Activated effector memory CD4-positive, alpha-beta T cell treated with Interleukin-2 at 50 U/mL for 16 hours (primary cell): Measurements from ENCODE around the gene PRR3.
"Not testable (repeated sequence)": the region's sequence is repeated elsewhere in the genome, so short reads cannot be mapped to it uniquely, and the experiment has no call there.

Experiments used
- DNase-seq: peaks from one replicate; pipeline ENCODE4 v3.0.0-alpha.2; 2020

The PRR3 gene

DNA sequence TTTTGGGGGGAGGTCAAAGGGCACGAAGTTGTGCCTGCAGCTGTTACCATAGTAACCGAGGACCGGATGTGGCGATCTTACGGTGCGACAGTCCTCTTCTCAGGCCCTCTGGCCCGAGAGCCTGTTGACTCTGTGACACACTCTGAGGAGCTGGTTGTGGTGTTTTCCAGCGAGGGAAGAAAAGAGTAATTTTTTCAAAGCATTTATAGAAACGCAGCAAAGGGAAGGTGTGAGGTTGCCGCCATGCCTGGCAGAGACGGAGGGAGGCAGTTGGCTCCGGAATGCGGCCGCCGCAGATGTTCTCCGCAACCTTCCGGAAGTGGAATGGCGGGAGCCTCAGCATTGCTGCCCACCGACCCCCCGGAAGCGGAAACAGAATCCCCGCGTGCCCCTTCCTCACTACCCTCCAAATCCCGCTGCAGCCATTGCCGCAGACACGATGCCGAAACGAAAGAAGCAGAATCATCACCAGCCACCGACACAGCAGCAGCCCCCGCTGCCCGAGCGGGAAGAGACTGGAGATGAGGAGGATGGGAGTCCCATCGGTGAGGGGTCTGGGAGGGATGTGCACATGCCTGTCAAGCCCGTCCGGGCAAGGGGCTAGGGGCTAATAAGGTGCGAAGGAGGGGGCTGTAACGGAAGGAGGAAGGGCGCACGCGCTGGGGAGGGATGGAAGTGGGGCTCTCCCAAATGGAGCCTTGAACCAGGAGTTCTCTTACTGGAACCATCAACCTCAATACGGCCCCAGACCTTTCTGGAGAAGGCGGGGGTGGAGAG is at the start of gene PRR3:
PRR3 (plus strand) TSS at position 390 of the 777 bp plus-strand sequence; CDS start at position 440, 50 bp downstream.
- DNase-seq = peak; percentile 62

GRCh38 chr6:30507849-30508827 is 49.0 kb upstream of the PRR3 start:
- no peak for DNase-seq

- no peak for DNase-seq
These were observed 48.0 kb upstream of the PRR3 start for GRCh38 chr6:30508890-30509736.

DNA sequence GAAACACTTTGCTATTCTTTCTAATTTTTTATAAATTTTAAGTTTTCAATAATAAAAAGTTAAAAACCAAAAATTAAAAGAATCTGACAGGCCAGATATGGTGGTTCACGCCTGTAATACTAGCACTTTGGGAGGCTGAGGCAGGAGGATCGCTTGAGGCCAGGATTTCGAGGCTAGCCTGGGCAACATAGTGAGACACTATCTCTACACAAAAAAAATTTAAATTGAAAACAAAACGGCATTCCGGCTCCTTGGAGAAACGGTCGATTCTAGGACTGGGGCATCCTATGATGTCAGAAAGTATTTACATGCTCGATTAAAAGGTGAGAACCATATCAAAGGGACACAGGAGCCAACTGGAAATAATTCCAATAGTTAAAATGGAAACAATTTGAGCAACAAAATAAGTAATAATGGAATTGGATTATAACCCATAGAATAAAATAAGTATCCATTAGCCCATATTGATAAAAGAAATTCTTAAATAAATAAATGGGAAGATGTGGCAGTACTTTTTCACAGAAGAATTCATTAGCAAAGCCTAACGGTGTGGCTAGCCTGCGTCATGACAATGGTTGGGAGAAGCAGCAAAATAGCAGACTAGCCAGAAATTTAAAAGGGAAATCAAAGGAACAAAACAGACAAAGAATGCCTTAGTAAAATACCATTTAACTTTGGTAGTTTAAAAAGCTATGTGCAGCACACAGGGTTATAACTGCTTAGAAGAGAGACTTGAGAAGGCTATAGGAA is 46.5 kb upstream of the PRR3 start:
- DNase-seq = no peak

GRCh38 chr6:30511169-30511546 is 45.9 kb upstream of the PRR3 start:
- DNase-seq = no peak

DNA sequence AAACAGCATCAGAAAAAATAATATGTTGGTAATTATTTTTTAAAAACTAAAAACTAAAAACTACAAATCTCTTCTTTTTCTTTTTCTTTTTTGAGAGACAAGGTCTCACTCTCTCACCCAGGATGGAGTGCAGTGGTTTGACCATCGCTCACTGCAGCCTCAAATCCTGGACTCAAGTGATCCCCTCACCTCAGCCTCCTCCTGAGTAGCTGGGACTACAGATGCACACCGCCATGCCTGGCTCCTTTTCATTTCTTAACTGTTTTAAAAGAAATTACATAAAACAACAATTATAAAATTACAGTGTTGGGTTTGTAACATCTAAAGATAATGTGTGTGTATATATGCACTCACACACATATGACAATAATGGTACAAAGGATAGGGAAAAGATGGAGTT is 43.6 kb upstream of the PRR3 start:
- DNase-seq = no peak

DNA sequence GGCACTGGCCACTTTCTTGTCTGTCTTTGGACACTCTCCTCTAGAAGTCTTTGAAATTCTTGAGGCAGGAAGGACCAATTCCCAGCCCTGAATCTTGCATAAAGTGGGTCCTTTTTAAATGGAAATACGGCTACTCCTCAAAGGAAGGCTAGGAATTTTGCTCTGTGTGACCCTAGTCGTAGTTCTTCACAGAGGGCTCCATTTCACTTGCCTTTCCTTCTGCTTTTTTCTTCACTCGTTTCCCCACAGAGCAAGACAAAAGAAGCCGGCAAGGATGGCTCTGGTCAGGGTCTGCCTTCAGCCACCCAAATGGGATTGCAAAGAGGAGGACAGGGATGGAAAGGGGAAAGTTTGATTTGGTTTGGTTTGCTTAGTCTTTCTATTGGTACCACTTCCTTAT is 42.0 kb upstream of the PRR3 start:
- DNase-seq = no peak

GRCh38 chr6:30515944-30516753 is 40.9 kb upstream of the PRR3 start:
- peak; percentile 87 for DNase-seq

DNA sequence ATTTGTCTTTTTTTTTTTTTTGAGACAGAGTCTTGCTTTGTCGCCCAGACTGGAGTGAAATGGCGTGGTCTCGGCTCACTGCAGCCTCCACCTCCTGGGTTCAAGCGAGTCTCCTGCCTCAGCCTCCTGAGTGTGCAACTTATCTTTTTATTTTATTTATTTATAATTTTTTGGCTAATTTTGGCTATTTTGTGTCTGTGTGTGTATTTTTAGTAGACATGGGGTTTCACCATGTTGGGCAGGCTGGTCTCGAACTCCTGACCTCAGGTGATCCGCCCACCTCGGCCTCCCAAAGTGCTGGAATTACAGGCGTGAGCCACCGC is 40.4 kb upstream of the PRR3 start:
- not testable (repeated sequence) for DNase-seq

DNA sequence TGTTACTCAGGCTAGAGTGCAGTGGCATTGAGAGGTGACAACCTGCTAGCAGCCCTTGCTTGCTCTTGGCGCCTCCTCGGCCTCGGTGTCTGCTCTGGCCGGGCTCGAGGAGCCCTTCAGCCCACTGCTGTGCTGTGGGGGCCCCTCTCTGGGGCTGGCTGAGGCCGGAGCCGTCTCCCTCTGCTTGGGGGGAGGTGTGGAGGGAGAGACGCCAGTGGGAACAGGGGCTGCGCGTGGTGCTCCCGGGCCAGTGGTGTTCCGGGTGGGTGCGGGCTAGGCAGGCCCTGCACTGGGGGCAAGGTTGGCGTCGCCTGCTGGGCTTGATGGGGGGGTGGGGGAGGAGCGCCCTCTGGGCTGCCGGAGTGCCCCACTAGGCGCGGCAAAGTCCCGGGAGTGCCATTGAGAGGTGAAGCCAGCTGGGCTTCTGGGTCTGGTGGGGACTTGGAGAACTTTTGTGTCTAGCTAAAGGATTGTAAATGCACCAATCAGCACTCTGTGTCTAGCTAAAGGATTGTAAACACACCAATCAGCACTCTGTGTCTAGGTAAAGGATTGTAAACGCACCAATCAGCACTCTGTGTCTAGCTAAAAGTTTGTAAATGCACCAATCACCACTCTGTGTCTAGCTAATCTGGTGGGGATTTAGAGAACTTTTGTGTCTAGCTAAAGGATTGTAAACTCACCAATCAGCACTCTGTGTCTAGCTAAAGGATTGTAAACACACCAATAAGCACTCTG is 39.2 kb upstream of the PRR3 start:
- DNase-seq = not testable (repeated sequence)

DNA sequence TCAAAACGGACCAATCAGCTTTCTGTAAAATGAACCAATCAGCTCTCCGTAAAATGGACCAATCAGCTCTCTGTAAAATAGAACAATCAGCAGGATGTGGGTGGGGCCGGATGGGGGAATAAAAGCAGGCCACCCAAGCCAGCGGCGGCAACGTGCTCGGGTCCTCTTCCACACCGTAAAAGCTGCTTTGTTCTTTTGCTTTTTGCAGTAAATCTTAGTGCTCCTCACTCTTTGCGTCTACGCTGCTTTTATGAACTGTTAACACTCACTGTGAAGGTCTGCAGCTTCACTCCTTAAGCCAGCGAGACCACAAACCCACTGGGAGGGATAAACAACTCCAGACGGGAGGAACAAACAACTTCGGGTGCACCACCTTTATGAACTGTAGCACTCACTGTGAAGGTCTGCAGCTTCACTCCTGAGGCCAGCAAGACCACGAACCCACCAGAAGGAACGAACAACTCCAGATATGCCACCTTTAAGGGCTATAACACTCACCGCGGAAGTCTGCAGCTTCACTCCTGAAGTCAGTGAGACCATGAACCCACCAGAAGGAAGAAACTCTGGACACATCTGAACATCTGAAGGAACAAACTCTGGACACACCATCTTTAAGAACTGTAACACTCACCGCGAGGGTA is 38.5 kb upstream of the PRR3 start:
- not testable (repeated sequence) for DNase-seq

DNA sequence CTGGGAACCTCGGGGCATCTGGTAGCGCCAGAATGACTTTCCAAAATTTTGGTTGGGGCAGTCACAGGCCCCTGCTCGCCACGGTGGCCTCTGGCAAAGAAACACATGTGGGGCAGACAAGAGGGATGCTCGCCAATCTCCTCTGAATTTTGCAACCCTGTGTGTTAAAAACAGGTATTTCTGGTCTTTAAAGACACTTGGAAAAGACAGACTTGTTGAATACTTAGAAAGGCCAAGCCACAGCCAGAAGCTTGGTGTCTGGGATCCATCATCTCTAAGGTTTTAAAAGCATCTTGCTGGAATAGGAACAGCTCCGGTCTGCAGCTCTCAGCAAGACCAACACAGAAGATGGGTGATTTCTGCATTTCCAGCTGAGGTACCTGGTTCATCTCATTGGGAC is 36.6 kb upstream of the PRR3 start:
- DNase-seq = no peak

GRCh38 chr6:30521082-30521481 is 36.0 kb upstream of the PRR3 start:
- DNase-seq = not testable (repeated sequence)

GRCh38 chr6:30521952-30522351 is 35.1 kb upstream of the PRR3 start:
- not testable (repeated sequence) for DNase-seq

DNA sequence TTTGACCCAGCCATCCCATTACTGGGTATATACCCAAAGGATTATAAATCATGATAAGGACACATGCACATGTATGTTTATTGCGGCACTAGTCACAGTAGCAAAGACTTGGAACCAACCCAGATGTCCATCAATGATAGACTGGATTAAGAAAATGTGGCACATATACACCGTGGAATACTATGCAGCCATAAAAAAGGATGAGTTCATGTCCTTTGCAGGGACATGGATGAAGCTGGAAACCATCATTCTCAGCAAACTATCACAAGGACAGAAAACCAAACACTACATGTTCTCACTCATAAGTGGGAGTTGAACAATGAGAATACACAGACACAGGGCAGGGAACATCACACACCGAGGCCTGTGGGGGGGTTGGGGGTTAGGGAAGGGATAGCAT is 30.7 kb upstream of the PRR3 start:
- not testable (repeated sequence) for DNase-seq

DNA sequence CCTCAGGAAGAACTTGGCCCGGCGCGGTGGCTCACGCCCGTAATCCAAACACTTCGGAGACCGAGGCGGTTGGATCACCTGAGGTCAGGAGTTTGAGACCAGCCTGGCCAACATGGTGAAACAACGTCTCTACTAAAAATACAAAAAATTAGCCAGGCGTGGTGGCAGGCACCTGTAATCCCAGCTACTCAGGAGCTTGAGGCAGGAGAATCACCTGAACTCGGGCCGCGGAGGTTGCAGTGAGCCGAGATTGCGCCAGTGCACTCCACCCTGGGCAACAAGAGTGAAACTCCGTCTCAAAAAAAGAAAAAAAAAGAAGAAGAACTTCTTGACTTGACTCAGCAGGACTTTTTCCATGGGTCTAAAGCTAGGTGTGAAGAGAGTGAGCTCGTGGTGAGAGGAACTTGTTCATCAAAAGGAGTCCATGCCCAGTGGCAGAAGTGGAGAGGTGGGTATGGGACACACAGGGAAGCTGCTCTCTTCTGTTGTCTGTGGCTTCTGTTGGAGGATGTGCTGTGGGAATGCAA is 27.7 kb upstream of the PRR3 start:
- DNase-seq = not testable (repeated sequence)

DNA sequence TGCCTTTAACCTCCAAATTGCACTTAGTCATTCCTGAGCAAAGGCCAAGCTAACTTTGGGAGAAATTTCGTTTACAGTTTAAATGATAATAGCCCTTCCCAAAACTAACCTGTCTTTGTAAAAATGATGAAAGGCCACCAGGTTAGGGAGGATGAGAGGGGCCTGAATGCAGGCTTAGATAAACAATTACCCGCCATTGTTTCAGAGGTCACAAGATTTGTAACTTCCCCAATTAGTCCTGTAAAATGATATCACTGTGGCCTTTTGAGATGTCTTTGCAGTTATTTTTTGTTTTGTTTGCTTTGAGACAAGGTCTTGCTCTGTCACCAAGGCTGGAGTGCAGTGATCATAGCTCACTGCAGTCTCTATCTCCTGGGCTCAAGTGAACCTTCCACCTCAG is 27.1 kb upstream of the PRR3 start:
- DNase-seq = no peak

DNA sequence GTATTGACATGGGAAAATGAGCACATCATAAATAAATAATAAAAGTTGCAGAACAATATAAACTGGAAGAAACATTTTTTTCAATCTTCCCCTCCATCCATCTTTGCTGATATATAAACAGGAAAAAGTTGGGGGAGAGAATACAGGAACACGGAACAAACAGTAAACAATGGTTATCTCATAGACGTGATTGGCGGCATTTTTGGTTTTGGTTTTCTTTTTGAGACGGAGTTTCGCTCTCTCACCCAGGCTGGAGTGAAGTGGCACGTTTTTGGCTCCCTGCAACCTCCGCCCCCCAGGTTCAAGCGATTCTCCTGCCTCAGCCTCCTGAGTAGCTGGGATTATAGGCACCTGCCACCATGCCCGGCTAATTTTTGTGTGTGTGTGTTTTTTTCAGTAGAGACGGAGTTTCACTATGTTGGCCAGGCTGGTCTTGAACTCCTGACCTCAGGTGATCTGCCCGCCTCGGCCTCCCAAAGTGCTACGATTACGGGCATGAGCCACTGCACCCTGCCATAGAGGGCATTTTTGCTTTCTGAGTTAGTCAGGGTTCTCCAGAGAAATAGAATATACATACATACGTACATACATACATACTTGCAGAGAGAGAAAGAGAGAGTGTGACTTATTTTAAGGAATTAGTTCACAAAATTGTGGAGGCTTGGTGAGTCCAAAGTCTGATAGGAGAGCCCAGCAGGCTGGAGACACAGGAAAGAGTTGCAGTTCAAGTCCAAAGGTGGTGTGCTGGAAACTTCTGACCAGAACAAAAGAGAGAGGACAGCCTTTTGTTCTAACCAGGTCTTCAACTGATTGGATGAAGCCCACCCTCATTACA is 23.4 kb upstream of the PRR3 start:
- DNase-seq = no peak

DNA sequence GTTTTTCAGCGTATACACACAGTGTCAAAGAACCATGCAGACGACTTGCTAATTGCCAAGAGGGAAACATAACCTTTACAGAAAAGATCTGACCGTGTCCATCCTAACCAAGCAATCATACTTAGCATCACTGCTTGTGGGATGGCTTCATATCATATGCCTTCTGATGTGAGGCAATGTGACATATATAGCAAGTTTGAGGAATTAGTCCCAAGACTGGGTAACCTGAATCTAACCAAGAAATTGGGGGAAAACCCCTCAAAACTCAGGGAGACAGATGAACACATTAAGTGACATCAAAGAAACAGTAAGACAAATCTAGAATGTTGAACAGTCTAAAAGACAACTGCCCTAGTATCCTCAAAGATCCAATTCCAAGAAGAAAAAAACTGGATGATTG is 19.2 kb upstream of the PRR3 start:
- no peak for DNase-seq
